NCI-H1694 (cell line): Measurements from ENCODE around the gene CACNG8.
A peak's percentile ranks its signal among the peaks of the same experiment; 100 is the strongest.

Experiments
- DNase-seq: peaks from one replicate; lab custom pipeline; 2025; lab: John Stamatoyannopoulos, UW

CACNG8 gene

GRCh38 chr19:53992211-53992610 is 29.5 kb downstream of the CACNG8 start:
- DNase-seq = no peak

GRCh38 chr19:53992815-53993214 is 30.1 kb downstream of the CACNG8 start:
- DNase-seq = no peak

GRCh38 chr19:53993448-53993847 is 30.7 kb downstream of the CACNG8 start:
- DNase-seq = no peak

GRCh38 chr19:53994811-53995210 is 32.1 kb downstream of the CACNG8 start:
- no peak for DNase-seq

- no peak for DNase-seq
These were observed 35.5 kb downstream of the CACNG8 start for GRCh38 chr19:53998223-53998622.

- no peak for DNase-seq
These were observed 37.0 kb downstream of the CACNG8 start for GRCh38 chr19:53999694-54000093.

GRCh38 chr19:54001496-54001895 is 38.8 kb downstream of the CACNG8 start:
- DNase-seq = no peak

GRCh38 chr19:54002495-54003315 is 40.0 kb downstream of the CACNG8 start:
- DNase-seq = no peak

GRCh38 chr19:54009440-54009839 is 46.7 kb downstream of the CACNG8 start:
- no peak for DNase-seq

GRCh38 chr19:54010474-54010873 is 47.7 kb downstream of the CACNG8 start:
- DNase-seq = no peak

GRCh38 chr19:54011507-54012211 is 48.9 kb downstream of the CACNG8 start:
- no peak for DNase-seq

GRCh38 chr19:54013866-54014265 is 51.1 kb downstream of the CACNG8 start:
- DNase-seq = no peak

GRCh38 chr19:54014920-54015560 is 52.3 kb downstream of the CACNG8 start:
- DNase-seq = no peak

GRCh38 chr19:54017261-54017660 is 54.5 kb downstream of the CACNG8 start:
- DNase-seq = no peak

GRCh38 chr19:54021363-54021762 is 58.6 kb downstream of the CACNG8 start:
- no peak for DNase-seq

GRCh38 chr19:54021932-54022331 is 59.2 kb downstream of the CACNG8 start:
- no peak for DNase-seq

GRCh38 chr19:54023191-54023590 is 60.5 kb downstream of the CACNG8 start:
- DNase-seq = no peak

- no peak for DNase-seq
These were observed 61.9 kb downstream of the CACNG8 start for GRCh38 chr19:54024660-54025059.

GRCh38 chr19:54026656-54027055 is 63.9 kb downstream of the CACNG8 start:
- DNase-seq = no peak

- DNase-seq = no peak
These were observed 66.6 kb downstream of the CACNG8 start for GRCh38 chr19:54029301-54029700.

GRCh38 chr19:54029930-54030490 is 67.3 kb downstream of the CACNG8 start:
- DNase-seq = peak; percentile 26

- no peak for DNase-seq
These were observed 68.3 kb downstream of the CACNG8 start for GRCh38 chr19:54030895-54031586.
